ENCODE results near the gene RAB3GAP2.
"Not testable (repeated sequence)": the region's sequence is repeated elsewhere in the genome, so short reads cannot be mapped to it uniquely, and the experiment has no call there.

The RAB3GAP2 gene

DNA sequence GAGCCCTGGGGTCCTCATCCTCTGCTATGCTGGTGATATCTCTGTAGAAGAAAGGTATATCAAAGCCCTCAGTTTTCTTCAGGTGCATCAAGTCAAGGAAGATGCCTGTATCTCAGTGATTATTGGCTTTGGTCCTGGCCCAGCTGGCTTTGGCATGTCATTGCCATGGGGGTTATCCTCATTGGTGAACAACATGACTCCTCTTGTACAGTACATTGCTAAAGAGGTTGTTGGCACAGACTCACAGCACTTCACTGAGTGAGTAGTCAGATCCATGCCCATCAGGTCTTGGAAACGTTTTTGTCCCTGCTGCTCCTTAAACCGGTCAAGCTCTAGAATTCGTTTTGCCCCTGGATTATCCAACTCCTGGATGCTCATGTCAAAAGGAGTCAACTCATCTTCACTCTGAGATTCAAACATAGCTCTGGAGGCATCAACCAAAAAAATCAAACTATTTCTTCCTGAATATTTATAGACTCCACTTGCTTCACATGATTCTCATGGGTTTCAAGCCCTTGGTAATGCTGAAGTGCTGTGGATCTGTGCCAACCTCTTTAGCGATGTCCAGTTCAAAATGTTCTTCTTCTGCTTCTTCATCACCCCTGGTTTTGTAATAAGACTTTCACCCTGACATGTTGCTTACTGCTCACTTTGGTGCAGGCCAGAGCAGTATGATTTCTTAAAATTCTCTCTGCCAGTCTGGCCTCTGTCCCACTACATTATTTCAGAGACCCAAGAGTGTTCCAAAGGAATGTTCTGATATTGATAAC lies 43.0 kb upstream of the RAB3GAP2 start:
- no peak for DNase-seq (ENCODE audit: low read depth)
- TF ChIP-seq, protein P1, sequence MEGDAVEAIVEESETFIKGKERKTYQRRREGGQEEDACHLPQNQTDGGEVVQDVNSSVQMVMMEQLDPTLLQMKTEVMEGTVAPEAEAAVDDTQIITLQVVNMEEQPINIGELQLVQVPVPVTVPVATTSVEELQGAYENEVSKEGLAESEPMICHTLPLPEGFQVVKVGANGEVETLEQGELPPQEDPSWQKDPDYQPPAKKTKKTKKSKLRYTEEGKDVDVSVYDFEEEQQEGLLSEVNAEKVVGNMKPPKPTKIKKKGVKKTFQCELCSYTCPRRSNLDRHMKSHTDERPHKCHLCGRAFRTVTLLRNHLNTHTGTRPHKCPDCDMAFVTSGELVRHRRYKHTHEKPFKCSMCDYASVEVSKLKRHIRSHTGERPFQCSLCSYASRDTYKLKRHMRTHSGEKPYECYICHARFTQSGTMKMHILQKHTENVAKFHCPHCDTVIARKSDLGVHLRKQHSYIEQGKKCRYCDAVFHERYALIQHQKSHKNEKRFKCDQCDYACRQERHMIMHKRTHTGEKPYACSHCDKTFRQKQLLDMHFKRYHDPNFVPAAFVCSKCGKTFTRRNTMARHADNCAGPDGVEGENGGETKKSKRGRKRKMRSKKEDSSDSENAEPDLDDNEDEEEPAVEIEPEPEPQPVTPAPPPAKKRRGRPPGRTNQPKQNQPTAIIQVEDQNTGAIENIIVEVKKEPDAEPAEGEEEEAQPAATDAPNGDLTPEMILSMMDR (conservative IDR thresholded peaks at IDR 0.05; ENCODE audit: low read depth, low read length), result no peak
- H3K4me3 ChIP-seq (ENCODE audit: low read length), result no peak overlapping the region

DNA sequence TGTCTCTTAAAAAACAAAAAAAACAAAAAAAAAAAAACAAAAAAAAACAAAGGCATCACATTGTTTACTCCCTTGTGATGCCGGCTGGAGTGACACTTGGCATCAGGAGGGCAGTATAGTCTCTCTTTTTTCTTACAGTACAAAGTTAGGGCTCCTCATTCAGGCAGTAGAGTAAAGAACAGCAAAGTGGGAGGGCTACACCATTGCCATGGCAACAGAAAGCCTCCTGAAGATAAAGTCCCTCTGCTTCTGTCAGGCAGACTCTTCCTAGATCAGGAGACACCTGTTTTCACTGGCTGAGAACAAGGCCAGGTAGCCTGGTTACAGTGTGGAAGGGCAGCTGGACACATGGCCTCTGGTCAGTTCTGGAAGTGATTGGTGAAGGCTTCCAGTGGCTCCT lies 41.3 kb upstream of the RAB3GAP2 start:
- no peak overlapping the region for H3K4me3 ChIP-seq (ENCODE audit: low read length)
- DNase-seq (ENCODE audit: low read depth), result no peak
- TF ChIP-seq, protein P1 (conservative IDR thresholded peaks at IDR 0.05; ENCODE audit: low read depth, low read length), result no peak

DNA sequence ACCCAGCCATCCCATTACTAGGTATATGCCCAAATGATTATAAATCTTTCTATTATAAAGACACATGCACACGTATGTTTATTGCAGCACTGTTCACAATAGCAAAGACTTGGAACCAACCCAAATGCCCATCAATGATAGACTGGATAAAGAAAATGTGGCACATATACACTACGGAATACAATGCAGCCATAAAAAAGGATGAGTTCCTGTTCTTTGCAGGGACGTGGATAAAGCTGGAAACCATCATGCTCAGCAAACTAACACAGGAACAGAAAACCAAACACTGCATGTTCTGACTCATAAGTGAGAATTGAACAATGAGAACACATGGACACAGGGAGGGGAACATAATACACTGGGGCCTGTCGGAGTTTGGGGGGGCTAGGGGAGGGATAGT lies 37.9 kb upstream of the RAB3GAP2 start:
- H3K4me3 ChIP-seq (ENCODE audit: low read length); DNase-seq (ENCODE audit: low read depth): not testable (repeated sequence)

DNA sequence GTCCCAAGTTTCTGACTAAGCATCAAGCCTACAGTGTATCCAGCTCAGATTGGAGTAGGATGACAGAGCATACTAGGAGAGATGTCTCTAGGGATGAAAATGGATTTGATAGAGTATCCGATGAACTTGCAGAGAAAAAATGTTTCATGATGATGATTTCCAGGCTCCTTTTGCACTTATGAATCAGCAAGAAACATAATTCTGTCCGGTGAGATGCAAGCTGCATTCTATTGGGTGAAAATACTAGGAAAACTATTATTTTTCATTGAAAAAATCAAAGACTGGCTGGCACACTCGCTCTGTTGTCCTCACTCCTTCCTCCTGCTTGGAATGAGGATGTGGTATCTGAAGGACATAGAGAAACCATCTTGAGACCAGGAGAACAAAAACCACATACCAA lies 35.4 kb upstream of the RAB3GAP2 start:
- TF ChIP-seq, protein P1 (conservative IDR thresholded peaks at IDR 0.05; ENCODE audit: low read depth, low read length), result no peak
- H3K4me3 ChIP-seq (ENCODE audit: low read length), result no peak overlapping the region
- no peak for DNase-seq (ENCODE audit: low read depth)

DNA sequence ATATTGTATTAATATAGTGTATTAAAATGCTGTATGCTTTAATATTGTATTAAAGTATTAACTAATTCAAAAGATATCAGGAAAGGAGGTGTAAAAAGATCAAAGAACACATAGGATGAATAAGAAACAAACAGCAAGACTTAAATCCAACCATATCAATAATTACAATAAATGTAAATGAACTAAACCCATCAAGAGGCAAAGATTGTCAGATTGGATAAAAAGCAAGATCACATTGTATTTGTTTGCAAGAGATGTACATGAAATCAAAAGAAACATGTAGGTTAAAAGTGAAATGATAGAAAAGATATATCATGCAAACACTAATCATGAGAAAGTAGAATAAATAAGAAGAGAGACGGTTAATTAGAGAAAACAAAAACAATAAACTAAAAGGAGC lies 34.1 kb upstream of the RAB3GAP2 start:
- TF ChIP-seq, protein P1 (conservative IDR thresholded peaks at IDR 0.05; ENCODE audit: low read depth, low read length), result no peak
- DNase-seq (ENCODE audit: low read depth), result no peak
- no peak overlapping the region for H3K4me3 ChIP-seq (ENCODE audit: low read length)

DNA sequence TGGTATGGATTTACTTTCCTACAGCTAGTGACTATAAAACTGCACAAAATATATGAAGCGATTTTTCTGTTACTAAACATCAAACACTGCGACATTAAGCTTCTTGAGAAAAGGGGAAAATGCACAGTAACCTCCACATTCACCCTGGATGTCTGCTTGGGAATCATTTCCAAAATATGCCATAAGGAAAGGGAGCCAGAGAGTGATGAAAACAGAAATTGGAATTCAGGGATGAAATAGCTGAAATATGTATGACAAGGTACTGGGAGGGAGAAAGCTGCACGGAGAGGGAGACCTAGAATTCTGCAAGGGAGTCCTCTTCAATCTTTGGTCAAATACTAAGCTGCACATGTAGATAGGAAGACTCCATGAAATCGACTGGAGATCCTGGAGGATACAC lies 31.6 kb upstream of the RAB3GAP2 start:
- TF ChIP-seq, protein P1 (conservative IDR thresholded peaks at IDR 0.05; ENCODE audit: low read depth, low read length), result no peak
- DNase-seq (ENCODE audit: low read depth), result no peak
- H3K4me3 ChIP-seq (ENCODE audit: low read length), result no peak overlapping the region

DNA sequence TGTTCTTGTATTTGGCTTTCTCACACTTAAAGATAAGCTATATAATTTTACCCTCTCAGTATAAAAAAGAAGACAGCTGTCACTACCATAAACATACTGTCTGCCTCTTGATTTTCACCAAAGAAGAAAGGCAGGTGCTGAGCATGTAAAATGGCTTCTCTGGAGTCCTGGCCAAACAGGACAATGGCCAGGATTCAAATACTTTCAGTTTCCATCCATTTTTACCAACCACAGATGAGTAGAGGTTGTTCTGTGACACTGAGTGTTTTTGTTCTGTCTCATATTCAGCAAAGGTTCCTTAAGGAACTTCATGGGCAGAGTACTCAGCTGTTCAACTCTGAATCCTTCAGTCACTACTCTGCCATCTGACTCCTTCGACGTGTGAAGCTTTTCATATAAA lies 29.4 kb upstream of the RAB3GAP2 start:
- no peak for DNase-seq (ENCODE audit: low read depth)
- TF ChIP-seq, protein P1 (conservative IDR thresholded peaks at IDR 0.05; ENCODE audit: low read depth, low read length), result no peak
- no peak overlapping the region for H3K4me3 ChIP-seq (ENCODE audit: low read length)
